Adrenal gland (tissue), 5 donors: ENCODE data around the gene CDK2AP2.

Experiments
- POLR2A ChIP-seq, 2 donors: fragments of 450-650 bp; IDR thresholded peaks; one replicate each; pipeline ENCODE4 v1.6.1; 2017; ENCODE audit warnings: antibody characterized with exemption in 2 of 2, mild to moderate bottlenecking in 2 of 2, moderate library complexity in 1 of 2
- TF ChIP-seq, protein P1 (sequence below), 6 experiments: fragments of 450-650 bp in 4 of 6; fragments of 200-600 bp in 2 of 6; sonication (generic) in 1 of 6; IDR thresholded peaks; 1 replicate in 5 of 6; 2 replicates in 1 of 6; pipeline versions ENCODE4 v1.5.1 to v1.8.0; 2016 to 2021; ENCODE audit warnings: antibody characterized with exemption in 6 of 6, mild to moderate bottlenecking in 2 of 6, moderate library complexity in 1 of 6
- donor health status: DM: no; HTN: no; CAD: no.

DNA sequence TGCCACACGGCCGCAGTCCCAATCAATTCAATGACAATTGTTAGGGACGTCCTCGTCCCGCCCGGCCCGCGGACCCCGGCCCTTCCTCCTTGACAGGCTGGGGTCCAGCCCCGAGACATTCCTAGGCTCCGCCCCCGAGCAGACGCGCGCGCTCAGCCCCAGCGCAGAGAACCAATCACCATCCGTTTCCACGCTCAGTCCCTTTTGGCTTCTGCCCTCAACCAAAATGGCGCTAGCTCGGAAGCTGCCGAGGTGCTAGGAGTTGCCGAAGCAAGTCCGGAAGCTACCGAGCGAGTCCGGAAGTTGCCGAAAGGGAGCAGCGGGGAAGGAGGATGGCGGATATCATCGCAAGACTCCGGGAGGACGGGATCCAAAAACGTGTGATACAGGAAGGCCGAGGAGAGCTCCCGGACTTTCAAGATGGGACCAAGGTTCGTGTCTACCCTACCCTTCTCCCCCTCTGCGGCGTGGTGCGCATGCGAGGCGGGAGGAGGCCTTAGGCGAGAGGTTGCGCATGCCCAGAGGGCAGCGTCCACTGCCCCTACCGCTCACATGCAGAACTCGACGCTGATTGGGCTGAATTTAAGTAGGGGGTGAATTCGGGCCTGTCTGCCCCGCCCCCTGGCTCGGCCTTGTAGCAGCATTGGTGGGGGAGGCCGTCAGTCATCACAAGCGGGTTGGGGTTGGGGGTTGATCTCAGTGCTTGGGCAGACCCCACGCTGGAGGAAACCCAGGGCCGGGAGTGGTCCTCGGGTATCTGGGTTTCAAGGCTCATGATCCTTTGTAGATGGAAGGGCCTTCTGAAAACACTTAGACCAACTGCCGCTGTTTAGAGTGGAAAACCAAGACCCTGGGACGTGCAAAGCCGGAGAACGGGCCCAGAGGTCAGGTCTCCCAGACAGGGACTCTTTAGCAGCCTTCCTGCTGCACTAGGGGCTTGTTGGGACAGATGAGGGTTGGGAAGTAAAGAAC lies 24.8 kb downstream of the CDK2AP2 start, which contains the start of gene AIP:
- TF ChIP-seq, protein P1, sequence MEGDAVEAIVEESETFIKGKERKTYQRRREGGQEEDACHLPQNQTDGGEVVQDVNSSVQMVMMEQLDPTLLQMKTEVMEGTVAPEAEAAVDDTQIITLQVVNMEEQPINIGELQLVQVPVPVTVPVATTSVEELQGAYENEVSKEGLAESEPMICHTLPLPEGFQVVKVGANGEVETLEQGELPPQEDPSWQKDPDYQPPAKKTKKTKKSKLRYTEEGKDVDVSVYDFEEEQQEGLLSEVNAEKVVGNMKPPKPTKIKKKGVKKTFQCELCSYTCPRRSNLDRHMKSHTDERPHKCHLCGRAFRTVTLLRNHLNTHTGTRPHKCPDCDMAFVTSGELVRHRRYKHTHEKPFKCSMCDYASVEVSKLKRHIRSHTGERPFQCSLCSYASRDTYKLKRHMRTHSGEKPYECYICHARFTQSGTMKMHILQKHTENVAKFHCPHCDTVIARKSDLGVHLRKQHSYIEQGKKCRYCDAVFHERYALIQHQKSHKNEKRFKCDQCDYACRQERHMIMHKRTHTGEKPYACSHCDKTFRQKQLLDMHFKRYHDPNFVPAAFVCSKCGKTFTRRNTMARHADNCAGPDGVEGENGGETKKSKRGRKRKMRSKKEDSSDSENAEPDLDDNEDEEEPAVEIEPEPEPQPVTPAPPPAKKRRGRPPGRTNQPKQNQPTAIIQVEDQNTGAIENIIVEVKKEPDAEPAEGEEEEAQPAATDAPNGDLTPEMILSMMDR (IDR thresholded peaks at IDR 0.05), result peak in 5 of 6 experiments; percentile 26 to 61 (median 42)
- peak; percentile 36 to 40 for TF ChIP-seq POLR2A (IDR thresholded peaks at IDR 0.05)
